Inflammatory macrophage (primary cell): ENCODE measurements around the gene B4GALNT3.
"Not testable (repeated sequence)": the region's sequence is repeated elsewhere in the genome, so short reads cannot be mapped to it uniquely, and the experiment has no call there.

Source experiments
- DNase-seq, 2 donors: peaks; one replicate each; pipeline ENCODE4 v3.0.0-alpha.2; 2020 to 2022

The B4GALNT3 gene

GRCh38 chr12:576615-577110, 116.9 kb downstream of the B4GALNT3 start:
- DNase-seq = no peak

GRCh38 chr12:577994-578747, 118.4 kb downstream of the B4GALNT3 start:
- not testable (repeated sequence) for DNase-seq

GRCh38 chr12:578748-579419, 119.1 kb downstream of the B4GALNT3 start:
- DNase-seq = no peak

- no peak for DNase-seq
Measured at GRCh38 chr12:579420-580110, 119.8 kb downstream of the B4GALNT3 start.

GRCh38 chr12:580813-581212, 121.1 kb downstream of the B4GALNT3 start:
- no peak for DNase-seq

GRCh38 chr12:581321-581720, 121.6 kb downstream of the B4GALNT3 start:
- no peak for DNase-seq

- no peak for DNase-seq
Measured at GRCh38 chr12:581746-582145, 122.0 kb downstream of the B4GALNT3 start.

GRCh38 chr12:583251-583869, 123.6 kb downstream of the B4GALNT3 start:
- no peak for DNase-seq

GRCh38 chr12:585062-586061, 125.6 kb downstream of the B4GALNT3 start:
- DNase-seq = no peak

GRCh38 chr12:586318-587071, 126.8 kb downstream of the B4GALNT3 start:
- peak; percentile 66 to 86 for DNase-seq

- no peak for DNase-seq
Measured at GRCh38 chr12:587132-588023, 127.6 kb downstream of the B4GALNT3 start.

- no peak for DNase-seq
Measured at GRCh38 chr12:588024-588322, 128.2 kb downstream of the B4GALNT3 start.

GRCh38 chr12:588646-589045, 128.9 kb downstream of the B4GALNT3 start:
- DNase-seq = no peak

GRCh38 chr12:590206-590750, 130.5 kb downstream of the B4GALNT3 start:
- DNase-seq = no peak

- DNase-seq = no peak
Measured at GRCh38 chr12:591167-592023, 131.7 kb downstream of the B4GALNT3 start.

GRCh38 chr12:592024-592505, 132.3 kb downstream of the B4GALNT3 start:
- no peak for DNase-seq

GRCh38 chr12:593396-594270, 133.9 kb downstream of the B4GALNT3 start:
- peak in 1 of 2 donors; percentile 48 for DNase-seq
